Neural progenitor cell (in vitro differentiated cells): Measurements from ENCODE around the gene DPF3.
A peak's percentile ranks its signal among the peaks of the same experiment; 100 is the strongest.

Experiments used
- EZH2 ChIP-seq: fragments of 200-600 bp; sonication (generic); IDR thresholded peaks from 2 replicates; pipeline ENCODE4 v1.6.1; 2017; ENCODE audit warnings: antibody characterized with exemption, mild to moderate bottlenecking, moderate library complexity
- EZH2phosphoT487 ChIP-seq: fragments of 200-600 bp; sonication (generic); IDR thresholded peaks from 2 replicates; pipeline ENCODE4 v1.6.1; 2017; ENCODE audit warnings: antibody characterized with exemption
- TF ChIP-seq, protein P1 (sequence below): fragments of 200-600 bp; sonication (generic); IDR thresholded peaks from 2 replicates; pipeline ENCODE4 v1.5.1; 2017; ENCODE audit warnings: antibody characterized with exemption, mild to moderate bottlenecking

DNA sequence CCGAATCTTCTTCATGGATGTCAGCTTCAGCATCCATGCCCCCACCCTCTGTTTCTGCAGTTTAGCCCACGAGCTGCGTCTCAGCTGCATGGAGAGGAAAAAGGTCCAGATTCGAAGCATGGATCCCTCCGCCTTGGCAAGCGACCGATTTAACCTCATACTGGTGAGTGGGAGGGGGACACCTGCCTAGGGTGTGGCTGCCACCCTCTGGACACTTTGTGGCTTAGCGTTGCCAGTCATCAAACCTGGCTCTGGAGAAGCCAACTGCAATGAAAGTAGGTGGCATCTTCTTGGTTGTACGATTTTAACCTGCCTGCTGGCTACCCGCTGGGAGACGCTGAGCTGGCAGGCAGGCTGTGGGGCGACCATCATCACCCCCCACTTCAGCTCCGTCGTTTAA is 49.0 kb upstream of the DPF3 start:
- TF ChIP-seq, protein P1, sequence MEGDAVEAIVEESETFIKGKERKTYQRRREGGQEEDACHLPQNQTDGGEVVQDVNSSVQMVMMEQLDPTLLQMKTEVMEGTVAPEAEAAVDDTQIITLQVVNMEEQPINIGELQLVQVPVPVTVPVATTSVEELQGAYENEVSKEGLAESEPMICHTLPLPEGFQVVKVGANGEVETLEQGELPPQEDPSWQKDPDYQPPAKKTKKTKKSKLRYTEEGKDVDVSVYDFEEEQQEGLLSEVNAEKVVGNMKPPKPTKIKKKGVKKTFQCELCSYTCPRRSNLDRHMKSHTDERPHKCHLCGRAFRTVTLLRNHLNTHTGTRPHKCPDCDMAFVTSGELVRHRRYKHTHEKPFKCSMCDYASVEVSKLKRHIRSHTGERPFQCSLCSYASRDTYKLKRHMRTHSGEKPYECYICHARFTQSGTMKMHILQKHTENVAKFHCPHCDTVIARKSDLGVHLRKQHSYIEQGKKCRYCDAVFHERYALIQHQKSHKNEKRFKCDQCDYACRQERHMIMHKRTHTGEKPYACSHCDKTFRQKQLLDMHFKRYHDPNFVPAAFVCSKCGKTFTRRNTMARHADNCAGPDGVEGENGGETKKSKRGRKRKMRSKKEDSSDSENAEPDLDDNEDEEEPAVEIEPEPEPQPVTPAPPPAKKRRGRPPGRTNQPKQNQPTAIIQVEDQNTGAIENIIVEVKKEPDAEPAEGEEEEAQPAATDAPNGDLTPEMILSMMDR: peak; percentile 32
- TF ChIP-seq EZH2 (no peak), EZH2phosphoT487 (no peak)
